T47D (cell line): Measurements from ENCODE around the gene RGS1.

Experiments
- DNase-seq, 2 experiments: peaks; one replicate each; pipeline versions ENCODE4 v3.0.0 to v3.0.0-alpha.2; 2011 to 2012; ENCODE audit warnings: low read depth in 1 of 2, low spot score in 1 of 2
- JUND ChIP-seq: IDR thresholded peaks from 2 replicates; pipeline ENCODE4 v1.6.1; 2012; ENCODE audit warnings: low read depth
- in situ Hi-C: cut with HindIII; loops from 2 replicates; pipeline ENCODE4 v1.10.0; 2016; ENCODE audit warnings: low sequenced_read_pairs, low pct_unique_long_range_greater_than_20kb

The RGS1 gene

GRCh38 chr1:192627901-192628300 lies 52.3 kb downstream of the RGS1 start:
- TF ChIP-seq JUND, result no peak
- in situ Hi-C loops, result no loop called here
- no peak for DNase-seq

- DNase-seq, result no peak
- no peak for TF ChIP-seq JUND
- in situ Hi-C loops, result no loop called here
These were observed 53.0 kb downstream of the RGS1 start for GRCh38 chr1:192628396-192629057.

GRCh38 chr1:192629612-192630011 lies 54.0 kb downstream of the RGS1 start:
- in situ Hi-C loops, result no loop called here
- no peak for DNase-seq
- no peak for TF ChIP-seq JUND
